HG02588 (cell line): ENCODE results near the gene HIP1.
"Not testable (repeated sequence)": the region's sequence is repeated elsewhere in the genome, so short reads cannot be mapped to it uniquely, and the experiment has no call there.

Experiments
- ATAC-seq: cut with Tn5 transposase; IDR thresholded peaks from one replicate; pipeline ENCODE4 v1.9.1; 2021; ENCODE audit warnings: mild to moderate bottlenecking, moderate library complexity; ENCODE audit not compliant: unreplicated experiment

Gene HIP1

DNA sequence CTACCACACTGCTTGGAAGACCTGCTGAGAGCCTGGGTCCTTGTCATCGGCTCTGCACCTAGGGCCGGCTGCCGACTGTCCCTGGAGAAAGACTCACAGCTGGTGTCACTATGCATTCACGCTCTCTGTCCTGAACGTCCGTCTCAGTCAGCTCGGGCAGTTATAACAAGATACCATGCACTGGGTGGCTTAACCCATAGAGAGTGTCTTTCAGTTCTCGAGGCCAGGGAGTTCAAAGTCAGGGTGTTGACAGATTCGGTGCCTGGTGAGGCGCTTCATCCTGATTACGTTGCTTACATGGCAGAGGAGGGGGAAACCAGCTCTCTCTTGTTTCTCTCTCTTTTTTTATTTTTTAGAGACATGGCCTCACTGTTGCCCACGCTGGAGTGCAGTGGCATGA lies 155.5 kb downstream of the HIP1 start:
- no peak for ATAC-seq

DNA sequence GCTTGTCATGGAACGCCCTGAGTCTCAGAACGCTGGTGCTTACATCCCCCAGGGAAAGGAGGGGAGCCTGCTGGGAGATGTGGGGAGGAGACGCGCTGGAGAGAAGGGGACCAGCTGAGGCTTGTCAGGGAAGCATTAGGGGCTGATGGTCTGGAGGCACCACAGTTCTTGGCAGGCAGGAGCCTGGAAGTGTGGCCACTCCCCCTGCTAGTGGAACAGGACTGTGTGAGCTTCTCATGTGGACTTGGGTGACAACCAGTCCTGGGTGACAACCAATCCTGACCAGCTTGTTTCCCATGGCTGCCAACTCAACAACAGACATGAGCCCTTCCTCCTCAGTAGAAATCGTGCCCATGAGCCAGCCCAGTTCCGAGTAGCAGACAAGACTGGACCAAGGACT lies 158.8 kb downstream of the HIP1 start:
- no peak for ATAC-seq

DNA sequence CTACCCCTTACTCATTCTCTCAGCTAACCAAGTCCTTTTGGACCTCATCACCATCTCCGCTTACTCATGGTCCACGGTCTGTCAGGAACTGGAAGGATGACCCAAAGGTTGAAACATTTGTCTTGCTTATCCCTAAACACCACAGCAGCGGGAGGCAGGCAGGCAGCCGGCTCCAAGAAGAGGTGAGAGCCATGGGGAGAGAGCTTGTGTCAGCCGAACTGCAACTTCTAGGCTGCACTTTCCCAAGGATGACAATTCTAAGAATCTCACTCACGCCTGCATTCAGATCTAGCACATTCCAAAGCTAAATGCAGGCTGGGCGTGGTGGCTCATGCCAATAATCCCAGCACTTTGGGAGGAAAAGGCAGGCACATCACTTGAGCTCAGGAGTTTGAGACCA lies 160.7 kb downstream of the HIP1 start:
- ATAC-seq, result no peak

DNA sequence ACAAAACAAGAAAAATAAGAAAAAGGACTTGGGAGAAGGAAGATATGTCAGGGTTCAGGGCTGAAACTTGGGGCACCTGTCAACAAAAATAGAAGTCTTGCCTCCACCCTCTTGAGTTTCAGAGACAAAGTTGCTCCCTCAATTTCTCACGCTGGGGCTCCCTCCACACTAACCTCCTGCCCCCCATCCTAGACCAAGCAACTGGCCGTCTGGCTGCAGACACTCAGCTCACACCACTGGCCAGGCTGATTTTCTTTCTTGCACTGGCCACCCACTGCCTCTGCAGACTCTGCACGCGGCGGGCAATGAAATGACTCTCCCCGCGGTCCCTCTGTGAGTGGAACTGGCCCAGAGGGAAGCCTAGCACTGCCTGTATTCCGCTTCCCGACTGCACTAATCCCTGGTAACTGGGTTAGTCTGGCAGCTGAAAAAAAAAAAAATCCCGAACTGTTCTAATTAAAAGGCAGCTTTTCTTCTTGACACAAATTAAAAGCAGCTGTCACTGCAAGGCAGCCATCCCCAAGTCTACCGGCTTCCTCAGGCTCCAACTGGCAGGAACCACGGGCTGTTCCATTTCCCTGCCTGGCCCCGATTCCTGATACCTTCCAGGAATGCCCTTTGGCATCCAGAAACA lies 163.1 kb downstream of the HIP1 start:
- ATAC-seq, result no peak

DNA sequence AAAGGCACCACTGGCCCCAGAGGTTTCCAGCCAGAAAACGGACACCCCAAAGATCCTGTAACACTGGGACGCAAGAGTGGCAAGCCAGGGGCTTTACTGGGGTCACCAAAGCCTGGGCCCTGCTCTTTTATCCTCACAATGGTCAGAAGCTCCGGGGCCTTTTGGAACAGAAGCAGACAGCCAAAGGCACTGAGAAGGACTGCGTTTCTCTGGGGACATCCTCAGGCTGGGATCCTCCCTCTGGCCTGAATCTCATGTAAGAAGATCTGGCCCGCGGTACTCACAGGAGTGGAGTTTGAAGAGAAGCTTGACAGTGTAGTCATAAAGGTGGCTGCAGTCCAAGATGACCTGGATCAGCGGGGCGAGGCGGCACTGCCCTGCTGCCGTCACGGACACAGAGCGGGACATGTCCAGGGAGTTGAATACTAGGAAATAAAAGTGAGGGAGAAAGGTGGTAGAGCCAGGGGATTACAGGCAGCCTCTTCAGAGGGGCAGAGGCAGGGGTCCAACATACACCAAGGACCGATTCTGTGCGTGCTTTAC lies 165.2 kb downstream of the HIP1 start:
- no peak for ATAC-seq

DNA sequence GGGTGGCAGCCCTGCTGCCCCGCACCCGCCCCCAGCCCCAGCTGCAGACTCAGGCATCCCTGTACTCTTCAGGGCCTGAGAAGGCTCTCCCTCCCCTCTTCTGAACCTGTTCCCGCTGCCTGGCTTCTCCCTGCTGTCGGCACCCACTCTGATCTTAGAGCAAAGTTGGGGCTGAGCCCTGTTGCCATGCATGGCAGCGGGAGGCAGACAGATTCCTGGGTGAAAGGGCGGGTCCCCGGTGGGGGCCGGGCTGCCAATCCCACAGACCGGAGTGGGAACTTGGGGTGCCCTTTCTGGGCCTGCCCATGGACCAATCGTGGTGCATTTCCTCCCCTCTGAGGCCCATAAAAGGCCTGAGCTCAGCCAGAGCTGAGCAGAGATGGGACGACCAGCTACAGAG lies 165.9 kb downstream of the HIP1 start:
- no peak for ATAC-seq

GRCh38 chr7:75572396-75572795 lies 166.3 kb downstream of the HIP1 start:
- ATAC-seq, result no peak

- no peak for ATAC-seq
Observed at GRCh38 chr7:75571209-75571608, 167.5 kb downstream of the HIP1 start.

- not testable (repeated sequence) for ATAC-seq
Observed at GRCh38 chr7:75569629-75570282, 169.0 kb downstream of the HIP1 start.

- ATAC-seq, result no peak
Observed at GRCh38 chr7:75567948-75568595, 170.7 kb downstream of the HIP1 start.

DNA sequence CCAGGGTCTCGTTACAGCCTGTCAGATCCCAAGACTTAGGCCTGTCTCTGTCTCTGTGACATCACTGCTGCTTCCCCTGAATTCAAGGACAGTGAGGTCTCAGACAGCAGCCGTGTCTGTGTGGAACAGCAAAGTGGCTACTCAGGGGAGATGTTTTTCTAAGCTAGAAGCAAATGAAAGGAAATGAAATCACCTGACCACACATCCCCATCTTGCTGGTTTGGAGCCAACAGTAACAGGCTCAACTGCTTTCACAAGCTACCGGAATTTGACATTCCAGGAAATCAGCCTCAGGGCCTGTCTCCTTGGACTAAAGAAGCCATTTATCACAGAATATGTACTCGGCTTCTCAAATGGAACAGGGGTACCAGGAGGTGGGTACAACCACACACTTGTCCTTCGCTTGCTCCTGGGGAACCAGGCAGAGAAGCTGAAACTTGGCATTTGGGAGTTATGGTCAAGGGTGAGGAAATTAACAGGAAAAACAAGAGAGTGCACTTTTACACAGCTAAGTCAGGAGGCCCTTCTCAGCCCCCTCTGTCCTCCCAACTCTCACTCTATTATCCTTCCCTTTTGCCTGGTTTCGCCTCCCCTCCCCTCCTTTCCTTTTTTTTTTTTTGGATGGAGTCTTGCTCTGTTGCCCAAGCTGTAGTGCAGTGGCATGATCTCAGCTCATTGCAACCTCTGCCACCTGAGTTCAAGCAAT lies 173.5 kb downstream of the HIP1 start:
- ATAC-seq, result no peak

DNA sequence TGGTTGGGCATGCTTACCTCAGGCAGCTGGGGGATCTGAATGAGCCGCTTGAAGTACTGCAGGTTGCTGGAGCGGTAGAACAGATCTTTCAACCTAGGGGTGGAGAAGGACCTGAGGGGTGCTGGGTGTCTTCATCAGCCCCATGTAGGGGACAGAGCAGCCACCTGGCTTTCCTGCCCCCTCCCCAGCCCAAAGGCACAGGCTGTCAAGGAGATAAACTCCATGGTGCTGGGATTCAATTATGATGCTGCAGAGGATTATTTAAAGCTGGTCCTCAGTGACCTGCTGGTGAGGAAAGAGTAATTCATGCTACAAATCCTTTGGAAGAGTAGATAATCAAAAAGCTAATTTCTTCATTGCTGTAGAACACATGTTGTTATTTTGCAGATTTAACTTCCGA lies 175.6 kb downstream of the HIP1 start:
- no peak for ATAC-seq

- no peak for ATAC-seq
Observed at GRCh38 chr7:75559976-75560365, 178.8 kb downstream of the HIP1 start.

GRCh38 chr7:75559355-75559975 lies 179.3 kb downstream of the HIP1 start:
- no peak for ATAC-seq

DNA sequence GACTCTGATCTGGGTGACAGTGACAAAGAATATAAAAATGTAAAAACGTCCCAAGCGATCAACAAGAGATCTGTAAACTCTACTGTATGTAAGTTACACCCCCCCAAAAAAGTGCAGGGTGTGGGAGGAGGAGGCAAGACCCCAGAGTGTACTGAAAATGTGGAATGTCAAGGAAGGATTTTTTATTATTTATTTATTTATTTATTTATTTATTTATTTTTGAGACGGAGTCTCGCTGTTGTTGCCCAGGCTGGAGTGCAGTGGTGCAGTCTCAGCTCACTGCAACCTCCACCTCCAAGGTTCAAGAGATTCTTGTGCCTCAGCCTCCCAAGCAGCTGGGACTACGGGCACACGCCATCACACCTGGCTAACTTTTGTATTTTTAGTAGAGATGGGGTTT lies 181.9 kb downstream of the HIP1 start:
- ATAC-seq, result not testable (repeated sequence)

GRCh38 chr7:75555736-75556135 lies 183.0 kb downstream of the HIP1 start:
- ATAC-seq, result no peak

- ATAC-seq, result no peak
Observed at GRCh38 chr7:75546237-75547015, 192.3 kb downstream of the HIP1 start.

- no peak for ATAC-seq
Observed at GRCh38 chr7:75537731-75538130, 201.0 kb downstream of the HIP1 start.

GRCh38 chr7:75536940-75537538 lies 201.7 kb downstream of the HIP1 start:
- no peak for ATAC-seq

- ATAC-seq, result no peak
Observed at GRCh38 chr7:75536491-75536890, 202.2 kb downstream of the HIP1 start.
